NCI-H2196 treated with DMSO at 0.1 percent for 48 hours (cell line): Measurements from ENCODE around the gene HESX1.

ENCODE experiments used
- DNase-seq: peaks from one replicate; lab custom pipeline; 2025; ENCODE audit not compliant: unreplicated experiment; lab: John Stamatoyannopoulos, UW

Gene HESX1

DNA sequence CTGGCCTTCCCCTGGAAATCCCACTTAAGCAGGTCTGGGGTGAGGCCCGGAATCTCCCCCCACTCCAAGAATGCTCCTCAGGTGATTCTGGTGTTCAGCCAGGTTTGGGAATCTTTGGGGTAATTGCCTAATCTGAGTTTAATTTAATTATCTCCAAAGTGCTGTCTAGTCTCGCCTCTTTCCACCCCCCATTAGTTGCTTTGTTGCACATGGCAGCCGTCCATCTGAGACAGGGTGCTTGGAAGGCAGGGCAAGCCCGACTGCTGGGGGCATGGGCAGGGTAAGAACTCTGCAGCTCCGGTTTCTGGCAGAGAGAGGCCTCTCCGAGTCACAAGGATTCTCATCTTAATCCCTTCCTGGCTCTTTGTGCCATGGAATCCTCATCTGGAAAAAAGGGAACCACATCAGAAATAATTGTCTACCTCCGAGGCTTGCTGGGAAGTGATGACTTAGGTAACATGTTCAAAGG is 49.6 kb downstream of the HESX1 start:
- no peak for DNase-seq
